Measurements from ENCODE around the gene MYO1D.
"Not testable (repeated sequence)": the region's sequence is repeated elsewhere in the genome, so short reads cannot be mapped to it uniquely, and the experiment has no call there.

MYO1D gene

GRCh38 chr17:32714922-32715321 lies 162.0 kb downstream of the MYO1D start:
- H2AFZ ChIP-seq (ENCODE audit: low read length); H3K9me3 ChIP-seq (replicated peaks in 1 of 2; ENCODE audit: control insufficient read depth in 2 of 2, insufficient read depth in 1 of 2, low read depth in 1 of 2, low read length in 2 of 2): not testable (repeated sequence)

GRCh38 chr17:32714206-32714605 lies 162.7 kb downstream of the MYO1D start:
- H3K36me3 ChIP-seq (replicated peaks in 1 of 2; ENCODE audit: control insufficient read depth in 2 of 2, insufficient read depth in 2 of 2, low read length in 2 of 2); H3K4me2 ChIP-seq (ENCODE audit: insufficient read depth, low read length, poor library complexity, severe bottlenecking); H3K18ac ChIP-seq (ENCODE audit: low read length); H2BK12ac ChIP-seq (ENCODE audit: low read length); H4K8ac ChIP-seq (ENCODE audit: low read depth, low read length); H4K91ac ChIP-seq (ENCODE audit: low read depth, low read length, poor library complexity); H2BK15ac ChIP-seq (ENCODE audit: low read length); H3K27ac ChIP-seq (replicated peaks; ENCODE audit: low read length); H3K23ac ChIP-seq (ENCODE audit: low read depth, low read length, poor library complexity); H3K27me3 ChIP-seq (ENCODE audit: control insufficient read depth in 3 of 3, insufficient read depth in 3 of 3, low read depth in 1 of 3, low read length in 3 of 3); H2AK5ac ChIP-seq (ENCODE audit: low read depth, low read length); H3K9ac ChIP-seq (ENCODE audit: low read depth, low read length, poor library complexity); H2BK120ac ChIP-seq (ENCODE audit: low read depth, low read length); H3K79me1 ChIP-seq (ENCODE audit: low read depth, low read length); H2AFZ ChIP-seq (ENCODE audit: low read length); H3K4me1 ChIP-seq (ENCODE audit: control insufficient read depth in 2 of 2, insufficient read depth in 1 of 2, low read depth in 1 of 2, low read length in 2 of 2); H3K4me3 ChIP-seq (ENCODE audit: low read length in 2 of 2); H2BK5ac ChIP-seq (ENCODE audit: low read length); H3K9me3 ChIP-seq (replicated peaks in 1 of 2; ENCODE audit: control insufficient read depth in 2 of 2, insufficient read depth in 1 of 2, low read depth in 1 of 2, low read length in 2 of 2); H3K14ac ChIP-seq (ENCODE audit: low read length); H3K4ac ChIP-seq (ENCODE audit: low read length); DNase-seq (ENCODE audit: low spot score): not testable (repeated sequence)
- WGBS, 2 donors (ENCODE audit: extremely low coverage in 2 of 2, insufficient read length in 2 of 2, insufficient replicate concordance in 1 of 2), result no CpG with 5 or more reads among the region's 3 CpGs

More at GRCh38 chr17:32714922-32715321, 162.0 kb downstream of the MYO1D start:
- H3K4me2 ChIP-seq (ENCODE audit: insufficient read depth, low read length, poor library complexity, severe bottlenecking); H3K27ac ChIP-seq (replicated peaks; ENCODE audit: low read length); DNase-seq (ENCODE audit: low spot score); H3K27me3 ChIP-seq (ENCODE audit: control insufficient read depth in 3 of 3, insufficient read depth in 3 of 3, low read depth in 1 of 3, low read length in 3 of 3); H2BK5ac ChIP-seq (ENCODE audit: low read length); H3K79me1 ChIP-seq (ENCODE audit: low read depth, low read length); H3K4me3 ChIP-seq (ENCODE audit: low read length in 2 of 2); H3K36me3 ChIP-seq (replicated peaks in 1 of 2; ENCODE audit: control insufficient read depth in 2 of 2, insufficient read depth in 2 of 2, low read length in 2 of 2); H2AK5ac ChIP-seq (ENCODE audit: low read depth, low read length); H2BK15ac ChIP-seq (ENCODE audit: low read length); H3K14ac ChIP-seq (ENCODE audit: low read length); H3K18ac ChIP-seq (ENCODE audit: low read length); H3K9ac ChIP-seq (ENCODE audit: low read depth, low read length, poor library complexity); H3K4me1 ChIP-seq (ENCODE audit: control insufficient read depth in 2 of 2, insufficient read depth in 1 of 2, low read depth in 1 of 2, low read length in 2 of 2); H4K91ac ChIP-seq (ENCODE audit: low read depth, low read length, poor library complexity); H2BK120ac ChIP-seq (ENCODE audit: low read depth, low read length); H4K8ac ChIP-seq (ENCODE audit: low read depth, low read length); H3K4ac ChIP-seq (ENCODE audit: low read length); H2BK12ac ChIP-seq (ENCODE audit: low read length); H3K23ac ChIP-seq (ENCODE audit: low read depth, low read length, poor library complexity): not testable (repeated sequence)
- WGBS, 2 donors (ENCODE audit: extremely low coverage in 2 of 2, insufficient read length in 2 of 2, insufficient replicate concordance in 1 of 2), result no CpG with 5 or more reads among the region's 3 CpGs

DNA sequence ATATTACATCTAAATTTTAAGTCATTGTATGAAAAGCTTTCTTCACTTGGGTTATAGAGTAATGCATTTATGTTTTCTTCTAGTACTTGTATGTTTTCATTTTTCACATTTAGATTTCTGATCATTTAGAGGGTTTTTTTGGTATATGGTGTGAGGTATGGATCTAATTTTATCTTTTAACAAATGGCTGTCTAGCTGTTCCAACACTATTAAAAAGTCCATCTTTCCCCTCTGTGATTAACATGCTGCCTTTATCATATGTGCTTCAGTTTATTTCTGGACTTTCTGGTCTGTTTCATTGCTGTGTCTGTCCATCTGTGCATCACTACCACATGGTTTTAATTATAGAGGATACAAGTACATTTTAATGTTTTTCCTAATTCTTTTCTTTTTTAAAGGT lies 163.8 kb downstream of the MYO1D start:
- no peak overlapping the region for H3K14ac ChIP-seq (ENCODE audit: low read length)
- H3K9ac ChIP-seq (ENCODE audit: low read depth, low read length, poor library complexity), result no peak overlapping the region
- no peak overlapping the region for H2BK5ac ChIP-seq (ENCODE audit: low read length)
- no peaks in the 10 kb centered on the region for H3K4me1 ChIP-seq (ENCODE audit: control insufficient read depth in 2 of 2, insufficient read depth in 1 of 2, low read depth in 1 of 2, low read length in 2 of 2)
- no peak overlapping the region for H2BK120ac ChIP-seq (ENCODE audit: low read depth, low read length)
- no peak overlapping the region for H3K27ac ChIP-seq (replicated peaks; ENCODE audit: low read length)
- no peaks in the 10 kb centered on the region for H3K27me3 ChIP-seq (ENCODE audit: control insufficient read depth in 3 of 3, insufficient read depth in 3 of 3, low read depth in 1 of 3, low read length in 3 of 3)
- H2AFZ ChIP-seq (ENCODE audit: low read length), result no peak overlapping the region
- H3K79me1 ChIP-seq (ENCODE audit: low read depth, low read length), result no peaks in the 10 kb centered on the region
- no peak overlapping the region for H2BK12ac ChIP-seq (ENCODE audit: low read length)
- H3K23ac ChIP-seq (ENCODE audit: low read depth, low read length, poor library complexity), result no peak overlapping the region
- no peak overlapping the region for H4K8ac ChIP-seq (ENCODE audit: low read depth, low read length)
- no peak overlapping the region for H3K4ac ChIP-seq (ENCODE audit: low read length)
- H3K36me3 ChIP-seq (replicated peaks in 1 of 2; ENCODE audit: control insufficient read depth in 2 of 2, insufficient read depth in 2 of 2, low read length in 2 of 2), result no peaks in the 10 kb centered on the region
- no peak for DNase-seq (ENCODE audit: low spot score)
- H3K18ac ChIP-seq (ENCODE audit: low read length), result no peak overlapping the region
- H4K91ac ChIP-seq (ENCODE audit: low read depth, low read length, poor library complexity), result no peak overlapping the region
- no peak overlapping the region for H3K4me2 ChIP-seq (ENCODE audit: insufficient read depth, low read length, poor library complexity, severe bottlenecking)
- H3K4me3 ChIP-seq (ENCODE audit: low read length in 2 of 2), result no peak overlapping the region
- peaks cover 0 to 4% of the 10 kb centered on the region in 2 donors for H3K9me3 ChIP-seq (replicated peaks in 1 of 2; ENCODE audit: control insufficient read depth in 2 of 2, insufficient read depth in 1 of 2, low read depth in 1 of 2, low read length in 2 of 2)
- no peak overlapping the region for H2AK5ac ChIP-seq (ENCODE audit: low read depth, low read length)
- no peak overlapping the region for H2BK15ac ChIP-seq (ENCODE audit: low read length)

DNA sequence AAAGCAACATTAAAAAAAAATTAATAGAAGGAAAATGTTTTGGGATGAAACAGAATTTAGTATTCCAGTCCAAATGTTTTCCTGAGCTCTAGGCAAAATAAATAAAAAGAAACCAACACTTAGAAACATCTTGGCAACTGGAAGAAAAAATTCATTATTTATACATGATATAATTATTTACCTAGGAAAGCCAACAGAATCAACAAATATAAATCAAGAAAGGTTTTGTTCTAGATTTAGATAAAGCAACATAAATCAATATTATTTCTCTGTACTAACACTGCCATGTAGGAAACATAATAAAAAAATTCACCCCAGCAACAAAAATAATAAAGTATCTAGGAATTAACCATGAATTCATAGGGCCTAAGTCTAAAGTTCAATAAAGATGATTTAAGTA lies 167.4 kb downstream of the MYO1D start:
- no peak overlapping the region for H2BK5ac ChIP-seq (ENCODE audit: low read length)
- H4K91ac ChIP-seq (ENCODE audit: low read depth, low read length, poor library complexity), result no peak overlapping the region
- no peak overlapping the region for H2AK5ac ChIP-seq (ENCODE audit: low read depth, low read length)
- no peaks in the 10 kb centered on the region for H3K27me3 ChIP-seq (ENCODE audit: control insufficient read depth in 3 of 3, insufficient read depth in 3 of 3, low read depth in 1 of 3, low read length in 3 of 3)
- no peak overlapping the region for H4K8ac ChIP-seq (ENCODE audit: low read depth, low read length)
- H3K4me2 ChIP-seq (ENCODE audit: insufficient read depth, low read length, poor library complexity, severe bottlenecking), result no peak overlapping the region
- no peaks in the 10 kb centered on the region for H3K36me3 ChIP-seq (replicated peaks in 1 of 2; ENCODE audit: control insufficient read depth in 2 of 2, insufficient read depth in 2 of 2, low read length in 2 of 2)
- H2BK120ac ChIP-seq (ENCODE audit: low read depth, low read length), result no peak overlapping the region
- H3K18ac ChIP-seq (ENCODE audit: low read length), result no peak overlapping the region
- no peak overlapping the region for H3K23ac ChIP-seq (ENCODE audit: low read depth, low read length, poor library complexity)
- no peak overlapping the region for H3K14ac ChIP-seq (ENCODE audit: low read length)
- peaks cover 0 to 4% of the 10 kb centered on the region in 2 donors for H3K9me3 ChIP-seq (replicated peaks in 1 of 2; ENCODE audit: control insufficient read depth in 2 of 2, insufficient read depth in 1 of 2, low read depth in 1 of 2, low read length in 2 of 2)
- H3K4me1 ChIP-seq (ENCODE audit: control insufficient read depth in 2 of 2, insufficient read depth in 1 of 2, low read depth in 1 of 2, low read length in 2 of 2), result no peaks in the 10 kb centered on the region
- no peak overlapping the region for H3K9ac ChIP-seq (ENCODE audit: low read depth, low read length, poor library complexity)
- H2BK12ac ChIP-seq (ENCODE audit: low read length), result no peak overlapping the region
- no peak overlapping the region for H3K4ac ChIP-seq (ENCODE audit: low read length)
- no peak overlapping the region for H2BK15ac ChIP-seq (ENCODE audit: low read length)
- no peak overlapping the region for H3K4me3 ChIP-seq (ENCODE audit: low read length in 2 of 2)
- no peak overlapping the region for H2AFZ ChIP-seq (ENCODE audit: low read length)
- DNase-seq (ENCODE audit: low spot score), result no peak
- H3K27ac ChIP-seq (replicated peaks; ENCODE audit: low read length), result no peak overlapping the region
- H3K79me1 ChIP-seq (ENCODE audit: low read depth, low read length), result no peaks in the 10 kb centered on the region
